ENCODE results near the gene SCAPER. TPM values are rescaled to one million over a fixed set of nuclear protein-coding genes. Genes with fewer than 3 reads are reported as not detected.

SCAPER gene
- total and polyA plus RNA-seq, 12 donors, result 6.9 to 48.1 (median 39.5) TPM

DNA sequence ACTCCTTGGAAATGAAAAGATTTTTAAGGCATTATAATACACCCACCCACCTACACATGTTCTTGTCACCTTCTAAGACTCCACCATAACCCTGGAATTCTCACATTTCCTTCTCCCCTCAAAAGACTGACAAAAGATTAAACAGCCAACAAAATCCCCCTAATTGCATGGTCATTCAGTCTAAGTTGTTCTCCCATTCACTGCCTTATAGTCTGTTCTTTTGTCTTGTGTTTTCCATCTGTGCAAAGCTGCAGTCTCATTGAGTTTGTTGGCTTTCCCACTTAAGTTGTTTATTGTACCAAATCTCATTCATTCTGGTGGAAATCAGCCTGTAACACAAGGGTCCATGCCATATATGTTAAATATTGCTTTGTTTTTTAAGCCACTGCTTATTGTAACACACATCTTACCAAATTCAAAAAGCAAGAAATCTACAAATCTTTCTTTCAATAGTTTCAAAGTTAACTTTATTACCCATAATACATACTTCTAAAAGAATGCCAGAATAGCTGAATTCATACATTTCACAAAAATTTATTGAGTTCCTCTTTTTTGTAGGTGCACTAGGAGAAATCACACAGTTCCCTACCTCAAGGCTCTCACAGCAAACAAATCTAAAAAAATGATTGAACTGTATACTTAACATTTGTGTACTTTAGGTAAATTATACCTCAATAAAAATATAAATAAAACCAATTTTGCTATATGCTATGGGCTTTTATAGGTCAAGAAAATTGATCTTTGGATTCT, 24.0 kb upstream of the SCAPER start:
- Histone ChIP-seq H3K4me1 (peaks cover 0 to 23% (median 17%) of the 10 kb centered on the region in 9 donors), H3K36me3 (peaks cover 0 to 17% (median 0%) of the 10 kb centered on the region in 9 donors), H3K27ac (no peak overlapping the region), H3K27me3 (no peaks in the 10 kb centered on the region), H3K9me3 (no peaks in the 10 kb centered on the region), H3K4me3 (no peak overlapping the region)
- no peak for DNase-seq
- ATAC-seq, result no peak
- intact Hi-C loops (cut with DNase I), result no loop called here
- TF ChIP-seq, protein P1, sequence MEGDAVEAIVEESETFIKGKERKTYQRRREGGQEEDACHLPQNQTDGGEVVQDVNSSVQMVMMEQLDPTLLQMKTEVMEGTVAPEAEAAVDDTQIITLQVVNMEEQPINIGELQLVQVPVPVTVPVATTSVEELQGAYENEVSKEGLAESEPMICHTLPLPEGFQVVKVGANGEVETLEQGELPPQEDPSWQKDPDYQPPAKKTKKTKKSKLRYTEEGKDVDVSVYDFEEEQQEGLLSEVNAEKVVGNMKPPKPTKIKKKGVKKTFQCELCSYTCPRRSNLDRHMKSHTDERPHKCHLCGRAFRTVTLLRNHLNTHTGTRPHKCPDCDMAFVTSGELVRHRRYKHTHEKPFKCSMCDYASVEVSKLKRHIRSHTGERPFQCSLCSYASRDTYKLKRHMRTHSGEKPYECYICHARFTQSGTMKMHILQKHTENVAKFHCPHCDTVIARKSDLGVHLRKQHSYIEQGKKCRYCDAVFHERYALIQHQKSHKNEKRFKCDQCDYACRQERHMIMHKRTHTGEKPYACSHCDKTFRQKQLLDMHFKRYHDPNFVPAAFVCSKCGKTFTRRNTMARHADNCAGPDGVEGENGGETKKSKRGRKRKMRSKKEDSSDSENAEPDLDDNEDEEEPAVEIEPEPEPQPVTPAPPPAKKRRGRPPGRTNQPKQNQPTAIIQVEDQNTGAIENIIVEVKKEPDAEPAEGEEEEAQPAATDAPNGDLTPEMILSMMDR (IDR thresholded peaks at IDR 0.05), result no peak

DNA sequence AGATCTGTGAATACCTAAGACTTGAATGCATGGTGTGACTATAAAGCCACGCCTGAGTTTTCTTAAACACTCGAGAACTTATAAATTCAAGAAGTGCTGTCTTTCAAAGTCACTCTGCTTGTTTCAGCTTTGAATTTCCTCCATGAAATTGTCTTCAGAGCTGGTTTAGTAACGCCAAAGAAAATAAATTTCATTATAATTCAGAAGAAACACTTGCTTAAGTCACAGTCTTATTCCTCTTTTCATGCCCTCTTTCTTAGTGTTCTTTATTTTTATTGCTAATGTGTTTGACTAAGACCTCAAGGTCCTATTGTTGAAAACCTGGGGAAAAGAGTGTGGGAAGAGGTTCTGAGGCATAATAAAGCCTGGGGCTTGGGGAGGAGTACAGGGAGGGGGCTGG, 23.1 kb upstream of the SCAPER start:
- peaks cover 0 to 19% (median 17%) of the 10 kb centered on the region in 9 donors for H3K4me1 ChIP-seq
- 86 to 88% methylated on average over 3 of the region's 3 CpGs for WGBS, 2 donors
- no peak for DNase-seq
- ATAC-seq, result no peak
- H3K36me3 ChIP-seq, result peaks cover 0 to 7% (median 0%) of the 10 kb centered on the region in 9 donors
- no peak overlapping the region for H3K27ac ChIP-seq
- H3K9me3 ChIP-seq, result no peaks in the 10 kb centered on the region
- intact Hi-C loops (cut with DNase I), result no loop called here
- TF ChIP-seq, protein P1 (IDR thresholded peaks at IDR 0.05), result no peak
- H3K27me3 ChIP-seq, result no peaks in the 10 kb centered on the region
- H3K4me3 ChIP-seq, result no peak overlapping the region

DNA sequence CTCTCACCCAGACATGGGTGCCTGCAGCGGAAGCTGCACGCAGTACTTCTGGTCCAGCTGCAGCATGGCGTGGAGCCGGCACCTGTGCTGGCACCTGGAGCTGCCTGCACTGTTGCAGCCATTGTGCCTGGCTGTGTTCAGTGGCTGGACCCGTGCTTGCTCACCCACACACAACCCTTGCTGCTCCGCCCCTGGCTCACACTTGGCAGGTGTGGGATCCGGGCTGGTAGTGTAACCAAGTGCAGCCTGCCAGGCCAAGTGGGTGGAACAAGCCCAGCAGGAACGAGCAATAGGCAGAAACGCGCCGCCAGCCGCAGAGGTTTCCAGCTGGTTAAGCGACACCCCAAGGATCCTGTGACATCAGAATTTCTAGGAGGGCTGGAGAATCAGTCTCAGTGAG, 11.2 kb upstream of the SCAPER start:
- TF ChIP-seq, protein P1 (IDR thresholded peaks at IDR 0.05), result no peak
- Histone ChIP-seq H3K4me3 (no peak overlapping the region), H3K4me1 (no peaks in the 10 kb centered on the region), H3K9me3 (no peaks in the 10 kb centered on the region), H3K27ac (no peak overlapping the region), H3K27me3 (peaks cover 0 to 8% (median 0%) of the 10 kb centered on the region in 7 donors), H3K36me3 (no peaks in the 10 kb centered on the region)
- DNase-seq (no peak), ATAC-seq (peak in 1 of 8 donors; percentile 20)
- intact Hi-C loops (cut with DNase I), result loop anchor here in 1 of 10 donors (10.0 kb wide), 1 partner anchor 1322 kb away; no protein-coding TSS in a partner anchor
- 89 to 91% methylated on average over 13 of the region's 13 CpGs for WGBS, 2 donors

DNA sequence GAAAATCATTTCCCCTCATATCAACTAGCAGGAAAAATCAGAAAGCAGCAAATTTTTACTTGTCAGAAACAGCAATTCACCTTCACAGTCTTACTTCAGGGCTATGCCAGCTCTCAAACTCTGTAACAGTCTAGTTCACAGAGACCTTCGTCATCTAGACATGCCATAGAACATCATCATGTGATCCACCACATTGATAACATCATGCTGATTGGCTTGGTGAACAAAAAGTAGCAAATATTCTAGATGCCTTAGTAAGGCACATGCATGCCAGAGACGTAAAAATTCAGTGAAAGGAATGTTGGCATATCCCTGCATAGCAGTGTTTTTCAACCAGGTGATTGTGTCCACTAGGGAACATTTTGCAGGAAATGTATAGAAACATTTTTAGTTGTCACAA, 8.6 kb upstream of the SCAPER start:
- no peak overlapping the region for H3K27ac ChIP-seq
- no peaks in the 10 kb centered on the region for H3K9me3 ChIP-seq
- H3K4me3 ChIP-seq, result no peak overlapping the region
- 78% methylated on average over 2 of the region's 2 CpGs for WGBS, 2 donors
- TF ChIP-seq, protein P1 (IDR thresholded peaks at IDR 0.05), result no peak
- H3K27me3 ChIP-seq, result peaks cover 0 to 8% (median 0%) of the 10 kb centered on the region in 7 donors
- intact Hi-C loops (cut with DNase I), result loop anchor here in 1 of 10 donors (10.0 kb wide), 1 partner anchor 1319 kb away; no protein-coding TSS in a partner anchor
- no peaks in the 10 kb centered on the region for H3K36me3 ChIP-seq
- no peaks in the 10 kb centered on the region for H3K4me1 ChIP-seq
- ATAC-seq, result no peak
- DNase-seq, result no peak

Data from heart right ventricle (tissue), 16 donors.